Heart right ventricle (tissue), 16 donors: ENCODE data around the gene NFKBIZ. TPM values are rescaled to one million over a fixed set of nuclear protein-coding genes. Genes with fewer than 3 reads are reported as not detected.
A peak's percentile ranks its signal among the peaks of the same experiment; 100 is the strongest.

Experiments used
- ATAC-seq, 8 donors: fragments of 200-7000 bp; cut with Tn5 transposase; one replicate each; pipeline ENCODE4 v1.9.1; 2020; ENCODE audit warnings: mild to moderate bottlenecking in 8 of 8, moderate library complexity in 8 of 8, moderate number of reproducible peaks in 1 of 8
- DNase-seq, 2 donors: peaks; one replicate each; pipeline ENCODE4 v3.0.0-alpha.2; 2020
- H3K27ac ChIP-seq, 10 donors: fragments of 200-600 bp; sonication (generic) in 2 of 10; one replicate each; pipeline versions ENCODE4 v1.5.0 to v1.8.0; 2020 to 2022; ENCODE audit warnings: mild to moderate bottlenecking in 3 of 10
- H3K27me3 ChIP-seq, 7 donors: fragments of 200-600 bp; one replicate each; pipeline ENCODE4 v1.8.0; 2021 to 2022; ENCODE audit warnings: mild to moderate bottlenecking in 2 of 7
- H3K36me3 ChIP-seq, 9 donors: fragments of 200-600 bp; sonication (generic) in 1 of 9; one replicate each; pipeline versions ENCODE4 v1.5.0 to v1.8.0; 2020 to 2022; ENCODE audit warnings: mild to moderate bottlenecking in 2 of 9
- H3K4me1 ChIP-seq, 9 donors: fragments of 200-600 bp; sonication (generic) in 1 of 9; one replicate each; pipeline versions ENCODE4 v1.5.0 to v1.8.0; 2020 to 2022; ENCODE audit warnings: mild to moderate bottlenecking in 4 of 9
- H3K4me3 ChIP-seq, 10 donors: fragments of 200-600 bp; sonication (generic) in 2 of 10; one replicate each; pipeline versions ENCODE4 v1.5.0 to v1.8.0; 2020 to 2022; ENCODE audit warnings: mild to moderate bottlenecking in 7 of 10, moderate library complexity in 2 of 10
- H3K9me3 ChIP-seq, 11 donors: fragments of 200-600 bp in 10 of 11; sonication (generic) in 2 of 11; one replicate each; pipeline versions ENCODE4 v1.5.0 to v1.8.0; 2013 to 2022; ENCODE audit warnings: mild to moderate bottlenecking in 2 of 11, control low read depth in 1 of 11, moderate library complexity in 1 of 11
- CTCF ChIP-seq, 9 donors: fragments of 200-600 bp; sonication (generic) in 2 of 9; IDR thresholded peaks; one replicate each; pipeline versions ENCODE4 v1.5.0 to v1.8.0; 2021 to 2022; ENCODE audit warnings: antibody characterized with exemption in 9 of 9, mild to moderate bottlenecking in 5 of 9, moderate library complexity in 1 of 9
- WGBS, 2 donors: extraction: QIAGEN DNeasy Blood & Tissue Kit; methylation state at CpG; one replicate each; pipeline ENCODE4 v1.1.7; 2013; ENCODE audit warnings: inconsistent platforms in 1 of 2; 5-methylcytosine and 5-hydroxymethylcytosine counted together
- intact Hi-C, 10 donors: fragments of 100-400 bp; cut with DNase I; formaldehyde crosslinking; loops; one replicate each; pipeline versions ENCODE4 v1.11.1 to v1.14.2; 2022
- polyA plus RNA-seq, 2 donors: library from polyadenylated mRNA; stranded (reverse); fragments of 200-250 nt; gene quantifications; one replicate each; pipeline ENCODE4 v1.2.3, GENCODE V29; 2013
- total RNA-seq, 10 donors: library from RNA; stranded (reverse); fragmentation: NEBNext Ultra II Directional in 3 of 10; extraction: Animal tissue kit (Norgen Biotek cat#: 25700) in 3 of 10; gene quantifications; one replicate each; pipeline versions ENCODE4 v1.2.1 to v1.2.4, GENCODE V29; 2021 to 2023
- donor health status: Arrhythmogenic right ventricular cardiomyopathy.
- donor health status: ischemic (EF 13 %, LVEDD 7.1; RV severe dilation, severe dysfunction).
- donor health status: healthy with polysubstance abuse.
- donor health status: DM: no; HTN: yes; CAD: no.
- donor health status: DM: no; HTN: no; CAD: no.
- donor health status: ischemic (EF 25% LVEDD 6.9; RV normal size, moderate dysfunction).
- donor health status: ischemic (EF 25% LVEDD 5.7; RV mildly dilated, moderate dysfunction).
- donor health status: healthy.
- donor health status: DM: yes; HTN: yes; CAD: no.
- donor health status: Ischemic cardiomyopathy.
- donor health status: ischemic (EF 35%, LVEDD 5.7; RV mildly dilated, moderate dysfunction).
- donor health status: nonischemic (EF 11% LVEDD 7.7; RV severe dilation, severe dysfunction).
- donor health status: DM: yes; HTN: yes; CAD: no.
- donor health status: PGD.
- donor health status: ischemic (EF 29% LVEDD 5.4; RV normal size, mild dysfunction).
- donor health status: nonischemic (EF 23%, LVEDD 6.1; RV moderate dilation, normal function).

NFKBIZ gene
- total and polyA plus RNA-seq, 12 donors, result 5.4 to 26.2 (median 11.8) TPM

GRCh38 chr3:101828691-101829436 is 20.4 kb upstream of the NFKBIZ start:
- Histone ChIP-seq H3K4me3 (peak overlapping the region in 9 of 10 donors; percentile 38 to 72 (median 57)), H3K9me3 (no peaks in the 10 kb centered on the region), H3K27ac (peak overlapping the region in 9 of 10 donors; percentile 17 to 92 (median 85)), H3K36me3 (peaks cover 0 to 5% (median 0%) of the 10 kb centered on the region in 9 donors), H3K27me3 (no peaks in the 10 kb centered on the region), H3K4me1 (peaks cover 5 to 64% (median 36%) of the 10 kb centered on the region in 9 donors)
- no peak for TF ChIP-seq CTCF (IDR thresholded peaks at IDR 0.05)
- 25 to 26% methylated on average over 9 of the region's 9 CpGs for WGBS, 2 donors
- intact Hi-C loops, result loop anchor here in 1 of 10 donors (1.0 to 10.0 kb wide), 2 partner anchors 20 to 366 kb away; partner anchors contain the start of gene NFKBIZ
- peak; percentile 37 to 85 for DNase-seq
- peak; percentile 87 to 97 (median 92) for ATAC-seq

- no peaks in the 10 kb centered on the region for H3K9me3 ChIP-seq
- H3K4me1 ChIP-seq, result peaks cover 5 to 63% (median 36%) of the 10 kb centered on the region in 9 donors
- intact Hi-C loops, result loop anchor here in 1 of 10 donors (1.0 to 10.0 kb wide), 2 partner anchors 20 to 365 kb away; partner anchors contain the start of gene NFKBIZ
- ATAC-seq, result no peak
- TF ChIP-seq CTCF (IDR thresholded peaks at IDR 0.05), result no peak
- DNase-seq, result no peak
- peak overlapping the region in 8 of 10 donors; percentile 78 to 92 (median 86) for H3K27ac ChIP-seq
- 49 to 60% methylated on average over 2 of the region's 2 CpGs for WGBS, 2 donors
- H3K27me3 ChIP-seq, result no peaks in the 10 kb centered on the region
- peak overlapping the region in 7 of 10 donors; percentile 47 to 72 (median 61) for H3K4me3 ChIP-seq
- peaks cover 0 to 2% (median 0%) of the 10 kb centered on the region in 9 donors for H3K36me3 ChIP-seq
These were observed 19.9 kb upstream of the NFKBIZ start for GRCh38 chr3:101829437-101829830.

GRCh38 chr3:101829874-101830273 is 19.4 kb upstream of the NFKBIZ start:
- H3K4me3 ChIP-seq, result peak overlapping the region in 1 of 10 donors; percentile 72
- TF ChIP-seq CTCF (IDR thresholded peaks at IDR 0.05), result no peak
- no peaks in the 10 kb centered on the region for H3K36me3 ChIP-seq
- peaks cover 5 to 59% (median 36%) of the 10 kb centered on the region in 9 donors for H3K4me1 ChIP-seq
- H3K9me3 ChIP-seq, result no peaks in the 10 kb centered on the region
- WGBS, 2 donors, result 67 to 80% methylated on average over 2 of the region's 2 CpGs
- H3K27ac ChIP-seq, result peak overlapping the region in 6 of 10 donors; percentile 78 to 92 (median 88)
- no peaks in the 10 kb centered on the region for H3K27me3 ChIP-seq
- no peak for DNase-seq
- intact Hi-C loops, result loop anchor here in 1 of 10 donors (1.0 to 10.0 kb wide), 2 partner anchors 19 to 365 kb away; partner anchors contain the start of gene NFKBIZ
- no peak for ATAC-seq

GRCh38 chr3:101833446-101833974 is 15.8 kb upstream of the NFKBIZ start:
- peaks cover 5 to 57% (median 16%) of the 10 kb centered on the region in 9 donors for H3K4me1 ChIP-seq
- H3K4me3 ChIP-seq, result no peak overlapping the region
- no peaks in the 10 kb centered on the region for H3K27me3 ChIP-seq
- ATAC-seq (no peak), DNase-seq (no peak)
- no peak overlapping the region for H3K27ac ChIP-seq
- intact Hi-C loops, result no loop called here
- WGBS, 2 donors, result 75 to 77% methylated on average over 2 of the region's 2 CpGs
- no peaks in the 10 kb centered on the region for H3K9me3 ChIP-seq
- no peak for TF ChIP-seq CTCF (IDR thresholded peaks at IDR 0.05)
- no peaks in the 10 kb centered on the region for H3K36me3 ChIP-seq
